ENCODE measurements around the gene NHERF2. TPM values are rescaled to one million over a fixed set of nuclear protein-coding genes. Genes with fewer than 3 reads are reported as not detected.

The NHERF2 gene
- total and polyA plus RNA-seq, 2 of the 4 experiments (the other 2 are of a cell fraction), result 18.6 to 77.8 TPM

DNA sequence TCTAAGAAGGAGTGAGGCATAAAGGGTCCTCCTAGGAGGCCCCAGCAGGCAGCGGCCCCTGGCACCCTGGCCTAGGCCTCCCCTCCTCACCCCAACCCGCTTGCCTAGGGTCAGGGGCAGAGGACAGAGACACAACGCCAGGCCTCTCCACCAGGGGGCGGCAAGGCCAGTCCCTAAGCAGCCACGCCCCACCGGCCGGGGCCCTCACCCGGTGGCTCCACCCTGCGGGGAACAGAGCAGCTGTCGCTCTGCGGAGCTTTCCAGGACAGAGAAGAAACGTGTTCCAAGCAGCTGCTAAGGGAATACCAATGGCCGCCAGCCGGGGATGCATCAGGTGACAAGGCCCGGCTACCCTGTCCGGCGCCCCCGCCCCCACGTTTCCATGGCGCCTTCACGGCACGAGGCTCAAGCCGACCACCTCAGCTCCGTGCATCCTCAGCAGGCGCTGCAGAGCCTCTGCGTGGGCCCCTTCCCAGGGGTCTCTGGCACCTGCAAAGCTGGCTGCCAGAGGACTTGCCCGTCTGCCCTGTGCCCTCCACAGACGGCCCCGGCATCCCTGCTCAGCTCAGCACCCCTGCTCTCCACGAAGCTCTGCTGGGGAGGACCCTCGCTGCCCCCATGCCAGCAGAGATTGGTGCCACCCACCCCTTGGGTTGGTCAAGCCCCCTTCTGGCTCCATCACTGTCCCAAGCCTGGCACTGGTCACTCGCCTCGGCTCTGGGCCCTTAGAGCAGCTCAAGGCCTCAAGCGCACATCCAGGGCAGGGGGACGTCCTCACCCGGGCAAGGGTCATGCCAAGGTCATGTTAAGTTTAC lies 22.7 kb upstream of the NHERF2 start (continued):
- TF ChIP-seq, protein P1, sequence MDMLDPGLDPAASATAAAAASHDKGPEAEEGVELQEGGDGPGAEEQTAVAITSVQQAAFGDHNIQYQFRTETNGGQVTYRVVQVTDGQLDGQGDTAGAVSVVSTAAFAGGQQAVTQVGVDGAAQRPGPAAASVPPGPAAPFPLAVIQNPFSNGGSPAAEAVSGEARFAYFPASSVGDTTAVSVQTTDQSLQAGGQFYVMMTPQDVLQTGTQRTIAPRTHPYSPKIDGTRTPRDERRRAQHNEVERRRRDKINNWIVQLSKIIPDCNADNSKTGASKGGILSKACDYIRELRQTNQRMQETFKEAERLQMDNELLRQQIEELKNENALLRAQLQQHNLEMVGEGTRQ (IDR thresholded peaks at IDR 0.05; ENCODE audit: low read depth, low read length), result peak; percentile 4; the same call in 1 of the 2 replicates
- TF ChIP-seq RCOR1 (IDR thresholded peaks at IDR 0.05; ENCODE audit: insufficient replicate concordance, low read length), result no peak
